Effector CD4-positive, alpha-beta T cell (primary cell): ENCODE results near the gene EML4.

Source experiments
- DNase-seq: peaks from one replicate; pipeline ENCODE4 v3.0.0-alpha.2; 2020

Gene EML4

DNA sequence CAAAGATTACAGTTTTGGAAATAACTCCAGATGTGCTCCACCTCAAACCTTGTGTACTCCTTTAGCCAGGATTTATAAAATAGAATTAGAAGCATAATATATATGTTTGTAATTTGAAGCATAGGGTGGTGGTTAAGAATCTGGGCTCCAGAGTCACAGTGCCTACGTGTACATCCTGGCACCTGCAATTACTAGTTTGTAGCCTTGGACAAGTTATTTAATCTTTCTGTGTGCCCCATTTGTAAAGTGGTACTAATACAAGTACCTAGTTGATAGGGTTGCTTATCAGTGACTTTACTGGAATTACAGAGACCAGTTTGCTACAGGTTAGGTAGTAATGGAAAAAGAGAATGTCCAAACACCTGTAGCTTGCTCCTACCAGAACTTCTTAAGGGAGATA lies 28.6 kb downstream of the EML4 start:
- no peak for DNase-seq

DNA sequence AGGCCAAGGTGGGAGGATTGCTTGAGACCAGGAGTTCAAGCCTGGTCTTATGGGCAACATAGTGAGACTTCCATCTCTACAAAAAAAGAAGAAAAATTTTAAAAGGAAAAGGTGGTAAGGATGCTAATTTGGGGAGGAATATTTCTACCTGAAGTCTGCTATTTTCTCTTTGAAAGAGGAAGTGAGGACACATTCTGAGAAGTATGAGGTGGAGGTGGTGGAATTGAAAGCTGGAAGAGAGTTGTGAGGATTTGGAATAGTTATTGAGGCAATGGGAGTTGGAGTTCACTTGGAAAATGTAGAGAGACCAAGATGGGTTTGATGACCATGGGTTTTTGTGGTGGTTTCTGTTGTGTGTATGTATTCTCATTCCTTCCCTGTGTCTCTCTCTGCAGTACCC lies 29.3 kb downstream of the EML4 start:
- DNase-seq, result no peak

DNA sequence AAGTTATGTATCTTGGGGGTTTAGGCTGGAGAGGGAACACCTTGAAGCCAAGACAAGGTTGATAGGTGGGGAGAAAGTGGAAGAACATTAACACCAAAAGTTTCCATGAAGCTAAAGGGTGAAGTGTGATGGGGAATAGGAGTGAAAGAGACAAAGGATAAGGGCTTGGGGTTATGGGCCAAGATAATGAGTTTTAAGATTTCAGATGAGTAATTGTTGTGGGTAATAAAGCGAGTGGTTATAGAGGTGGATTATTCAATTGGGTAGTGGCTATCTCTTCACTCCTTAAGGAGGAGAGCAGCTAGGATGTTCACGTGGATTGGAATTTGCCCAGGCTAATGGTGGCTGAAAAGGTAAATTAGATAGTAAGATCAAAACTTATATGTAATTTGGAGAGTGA lies 29.8 kb downstream of the EML4 start:
- DNase-seq, result no peak

DNA sequence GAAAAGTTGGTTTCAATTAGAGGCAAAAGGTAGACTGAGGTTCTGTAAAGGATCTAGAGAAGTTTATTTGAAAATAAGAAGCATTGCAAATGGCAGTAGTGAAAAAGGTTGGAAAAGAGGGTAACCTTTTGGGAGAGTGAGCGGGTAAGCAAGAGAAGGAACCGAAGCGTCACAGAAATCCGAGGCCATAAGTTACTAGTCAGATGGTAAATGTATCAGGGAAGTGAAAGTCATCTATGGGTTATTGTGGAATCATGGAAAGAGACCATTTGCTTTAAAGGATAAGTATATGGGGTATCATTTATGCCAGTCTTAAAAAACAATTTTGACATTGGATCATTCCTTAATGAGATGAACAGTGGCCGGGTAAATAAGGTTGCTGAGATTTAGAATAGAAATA lies 30.5 kb downstream of the EML4 start:
- no peak for DNase-seq

DNA sequence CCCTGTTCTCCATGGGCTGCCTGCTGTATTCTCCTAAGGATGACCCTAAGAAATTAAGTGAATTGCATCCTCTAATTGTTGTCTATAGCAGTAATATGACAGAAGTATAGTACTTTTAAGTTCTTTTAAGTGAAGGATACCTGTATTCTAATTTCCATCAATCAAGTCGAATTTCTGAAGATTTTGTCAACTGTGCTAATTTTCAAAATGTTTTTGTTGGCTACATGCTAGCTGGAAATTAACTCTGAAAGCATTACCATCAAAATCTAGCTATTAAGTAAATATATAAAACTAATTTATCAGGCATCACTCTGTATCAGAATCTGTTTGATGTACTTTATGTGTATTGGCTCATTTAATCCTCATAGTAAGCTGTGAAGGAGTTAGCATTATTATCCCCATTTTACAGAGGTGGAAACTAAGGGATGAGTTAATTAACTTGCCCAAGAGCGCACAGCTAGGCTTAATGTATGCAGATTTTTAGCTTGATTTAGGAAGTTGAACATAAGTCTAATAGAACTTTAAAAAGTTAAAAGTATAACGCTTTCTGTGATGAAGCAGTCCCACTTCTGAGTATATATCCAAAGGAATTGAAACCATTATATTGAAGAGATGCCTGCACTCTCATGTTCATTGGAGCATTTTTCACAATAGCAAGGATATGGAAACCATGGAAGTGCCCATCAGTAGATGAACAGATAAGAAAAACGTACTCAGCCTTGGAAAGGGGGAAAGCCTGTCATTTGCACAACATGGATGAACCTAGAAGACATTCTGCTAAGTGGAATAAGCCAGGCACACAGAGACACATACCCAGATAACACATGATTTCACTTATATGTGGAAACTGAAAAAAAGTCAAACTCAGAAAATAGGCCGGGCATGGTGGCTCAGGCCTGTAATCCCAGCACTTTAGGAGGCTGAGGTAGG lies 32.0 kb downstream of the EML4 start:
- DNase-seq, result no peak

DNA sequence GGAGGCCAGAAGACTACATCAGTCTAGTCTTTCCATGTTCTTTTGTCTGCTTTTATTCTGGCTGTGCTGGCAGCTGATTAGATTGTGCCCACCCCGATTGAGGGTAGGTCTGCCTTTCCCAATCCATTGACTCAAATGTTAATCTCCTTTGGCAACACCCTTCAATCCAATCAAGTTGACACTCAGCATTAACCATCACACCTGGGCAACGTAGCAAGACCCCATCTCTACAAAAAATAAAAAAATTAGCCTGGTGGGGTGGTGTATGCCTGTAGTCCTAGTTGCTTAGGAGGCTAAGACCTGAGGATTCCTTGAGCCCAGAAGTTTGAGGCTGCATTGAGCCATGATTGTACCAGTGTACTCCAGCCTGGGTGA lies 33.5 kb downstream of the EML4 start:
- DNase-seq, result no peak

DNA sequence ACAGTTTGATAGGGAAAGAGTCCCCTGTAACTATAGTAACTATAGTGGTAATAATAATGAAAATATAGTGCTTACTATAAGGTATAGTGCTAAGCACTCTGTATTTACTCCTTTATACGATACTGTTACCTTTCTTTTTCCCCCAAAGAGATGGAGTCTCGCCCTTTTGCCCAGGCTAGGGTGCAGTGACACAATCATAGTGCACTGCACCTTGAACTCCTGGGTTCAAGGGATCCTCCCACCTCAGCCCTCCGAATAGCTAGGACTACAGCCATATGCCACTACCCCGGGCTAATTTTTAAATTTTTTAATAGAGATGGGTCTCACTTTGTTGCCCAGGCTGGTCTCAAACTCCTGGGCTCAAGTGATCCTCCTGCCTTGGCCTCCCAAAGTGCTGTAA lies 34.6 kb downstream of the EML4 start:
- no peak for DNase-seq

DNA sequence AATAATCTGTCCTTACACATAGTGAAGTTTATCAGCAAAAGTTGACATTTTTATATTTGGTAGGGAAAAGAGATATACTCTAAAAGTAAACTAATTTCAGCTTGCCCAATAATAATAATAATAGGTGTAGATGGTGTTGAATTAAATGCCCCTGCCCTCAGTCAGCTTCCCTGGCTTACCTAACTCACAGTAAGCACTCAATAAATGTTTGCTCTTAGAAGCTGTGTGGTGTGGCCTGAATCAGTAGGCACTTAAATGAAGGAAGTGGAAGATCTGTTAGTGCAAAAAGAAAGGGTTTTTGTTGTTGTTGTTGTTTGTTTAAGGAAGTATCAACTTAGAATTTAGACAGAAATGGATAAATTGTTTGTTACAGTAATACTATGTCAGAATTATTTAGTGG lies 36.2 kb downstream of the EML4 start:
- DNase-seq, result no peak

DNA sequence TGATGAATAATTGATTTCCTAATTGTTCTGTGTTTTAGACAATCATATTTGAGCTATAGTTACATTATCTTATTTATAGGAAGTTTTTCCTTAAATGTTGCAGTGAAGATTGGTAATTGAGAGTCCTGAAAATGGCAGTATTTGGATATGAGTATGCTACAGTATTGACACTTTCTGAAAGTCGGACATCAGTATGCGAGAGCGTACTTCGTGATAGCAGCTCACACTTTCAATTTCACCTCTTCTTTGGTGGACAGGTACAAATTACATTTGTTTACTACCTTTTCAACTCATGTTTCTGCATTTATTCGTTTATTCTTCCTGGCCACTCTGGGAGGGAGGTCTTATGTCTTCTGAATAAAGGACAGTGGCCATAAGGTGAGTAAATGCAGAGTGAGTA lies 38.7 kb downstream of the EML4 start:
- no peak for DNase-seq

DNA sequence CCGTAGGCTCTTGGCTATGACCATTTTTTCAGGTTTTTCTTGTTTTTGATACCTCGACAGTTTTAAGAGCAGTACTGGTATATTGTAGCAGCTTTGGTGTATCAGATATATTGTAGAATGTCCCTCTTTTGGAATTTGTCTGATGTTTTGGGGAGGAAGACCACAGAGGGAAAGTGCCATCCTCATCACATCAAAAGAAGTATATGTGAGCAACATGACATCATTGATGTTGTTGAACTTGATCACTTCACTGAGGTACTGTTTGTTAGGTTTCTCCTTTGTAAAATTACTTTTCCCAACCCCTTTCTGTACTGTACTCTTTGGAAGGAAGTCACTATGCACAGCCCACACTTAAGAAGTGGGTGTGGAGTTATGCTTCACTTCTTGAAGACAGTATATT lies 41.0 kb downstream of the EML4 start:
- no peak for DNase-seq

DNA sequence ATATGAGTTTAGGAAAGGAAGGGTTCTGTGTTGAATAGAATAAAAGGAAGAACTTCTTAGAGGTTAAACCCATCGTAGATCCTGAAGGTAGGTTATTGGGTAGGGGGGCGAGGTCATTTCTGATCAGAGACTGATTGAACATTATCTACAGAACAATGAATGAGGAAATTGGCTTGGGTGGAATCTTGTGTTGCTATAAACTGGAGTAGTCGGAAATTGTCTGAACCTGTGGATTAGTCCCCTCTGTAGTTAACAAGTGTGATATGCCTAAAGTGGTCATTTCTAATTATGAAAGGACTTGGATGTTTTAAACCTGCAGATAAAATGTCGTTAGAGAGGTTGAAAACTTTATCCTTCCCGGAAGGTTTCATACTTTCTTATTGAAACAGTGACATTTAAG lies 42.1 kb downstream of the EML4 start:
- DNase-seq, result no peak

DNA sequence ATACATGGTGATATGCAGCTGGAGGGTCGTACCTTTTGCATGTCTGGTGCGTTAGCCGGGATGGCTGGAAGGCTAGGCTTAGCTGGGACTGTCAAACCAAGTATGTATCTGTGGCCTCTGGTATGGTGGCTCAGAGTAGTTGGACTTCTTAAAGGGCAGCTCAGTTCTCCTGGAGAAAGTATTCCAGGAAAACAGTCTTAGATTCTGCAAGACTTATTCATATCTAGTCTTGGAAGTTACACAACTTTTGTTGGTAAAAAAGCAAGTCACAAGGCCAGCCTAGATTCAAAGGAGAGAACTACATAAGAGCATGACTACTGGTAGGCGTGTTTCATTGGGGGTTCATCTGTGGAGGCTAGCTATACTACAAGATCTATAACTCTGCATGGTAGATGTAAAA lies 45.5 kb downstream of the EML4 start:
- no peak for DNase-seq

DNA sequence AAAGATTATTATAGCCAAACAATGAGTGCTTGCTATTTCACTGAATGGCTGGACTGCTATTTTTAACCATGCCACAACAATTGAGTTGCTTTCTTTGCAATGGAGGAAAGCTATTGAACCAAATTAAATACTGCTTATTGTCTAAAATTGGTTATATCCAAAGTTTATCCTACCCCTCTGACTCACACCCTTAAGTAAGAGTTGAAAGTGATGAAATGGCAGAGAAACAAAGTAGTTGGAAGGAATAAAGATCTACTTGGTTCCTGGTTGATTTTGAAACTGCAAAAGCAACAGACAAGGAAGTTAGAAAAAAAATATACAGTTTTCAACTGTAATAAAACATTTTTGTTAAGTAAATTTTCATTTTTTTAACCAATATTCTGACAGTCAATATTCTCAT lies 47.5 kb downstream of the EML4 start:
- no peak for DNase-seq

DNA sequence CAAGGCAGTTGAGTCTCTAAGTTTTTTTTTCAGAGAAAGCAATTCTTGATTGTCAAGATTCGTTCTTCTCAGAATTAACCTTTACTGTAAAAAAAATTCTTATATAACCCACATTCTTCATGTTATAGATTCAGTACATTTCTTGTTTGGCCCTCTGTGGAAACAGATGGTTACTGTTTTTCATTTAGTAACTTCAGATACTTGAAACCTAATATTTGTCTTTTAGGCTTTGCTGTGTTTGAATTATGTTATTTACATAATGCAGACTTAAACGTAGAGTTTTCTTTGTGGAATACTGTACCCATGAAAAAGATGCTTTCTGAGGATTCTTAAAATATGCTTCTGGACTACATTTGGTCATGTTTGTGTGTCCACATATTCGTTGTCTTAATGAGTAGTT lies 48.2 kb downstream of the EML4 start:
- DNase-seq, result no peak

DNA sequence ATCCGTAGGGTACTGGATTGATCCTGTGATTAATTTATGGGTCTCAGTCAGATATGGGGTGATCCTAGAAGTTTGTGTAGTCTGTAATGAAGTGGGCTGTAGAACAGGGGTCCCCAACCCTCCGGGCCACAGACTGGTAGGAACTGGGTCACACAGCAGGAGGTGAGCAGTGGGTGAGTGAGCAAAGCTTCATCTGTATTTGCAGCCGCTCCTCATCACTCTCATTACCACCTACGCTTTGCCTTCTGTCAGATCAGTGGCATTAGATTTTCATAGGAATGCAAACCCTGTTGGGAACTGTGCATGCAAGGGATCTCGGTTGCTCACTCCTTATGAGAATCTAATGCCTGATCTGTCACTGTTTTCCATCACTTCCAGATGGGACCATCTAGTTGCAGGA lies 48.8 kb downstream of the EML4 start:
- no peak for DNase-seq

DNA sequence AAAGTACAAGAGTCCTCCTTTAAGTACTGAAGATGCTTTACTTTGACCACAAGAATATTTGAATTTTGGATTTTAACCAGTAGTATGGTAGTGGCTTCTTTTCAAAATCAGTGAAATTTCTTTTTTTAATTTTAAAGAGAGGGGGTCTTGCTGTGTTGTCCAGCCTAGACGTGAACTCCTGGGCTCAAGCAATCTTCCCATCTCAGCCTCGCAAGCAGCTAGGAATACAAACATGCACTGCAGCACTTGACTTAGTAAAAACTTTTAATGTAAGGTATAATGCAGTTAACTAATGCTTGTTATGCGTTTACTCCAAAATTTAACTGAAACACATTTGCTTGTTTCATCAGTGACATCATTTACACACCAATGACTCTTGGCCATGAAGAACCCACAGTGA lies 49.6 kb downstream of the EML4 start:
- no peak for DNase-seq

DNA sequence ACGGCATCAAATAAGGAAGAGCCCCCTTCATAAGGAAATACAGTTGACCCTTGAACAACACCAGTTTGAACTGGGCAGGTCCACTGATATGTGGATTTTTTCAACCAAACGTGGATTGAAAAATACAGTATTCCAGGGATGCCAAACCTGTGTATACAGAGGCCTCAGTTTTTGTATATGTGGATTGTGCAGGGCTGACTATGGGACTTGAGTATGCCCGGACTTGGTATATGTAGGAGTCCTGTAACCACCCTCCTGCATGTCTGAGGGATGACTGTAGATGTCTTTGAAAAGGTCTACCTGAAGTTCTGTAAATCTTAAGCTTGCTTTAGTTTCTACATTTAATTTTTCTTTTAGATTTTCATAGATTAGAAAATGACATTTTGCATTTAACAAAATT lies 50.0 kb downstream of the EML4 start:
- DNase-seq, result no peak

DNA sequence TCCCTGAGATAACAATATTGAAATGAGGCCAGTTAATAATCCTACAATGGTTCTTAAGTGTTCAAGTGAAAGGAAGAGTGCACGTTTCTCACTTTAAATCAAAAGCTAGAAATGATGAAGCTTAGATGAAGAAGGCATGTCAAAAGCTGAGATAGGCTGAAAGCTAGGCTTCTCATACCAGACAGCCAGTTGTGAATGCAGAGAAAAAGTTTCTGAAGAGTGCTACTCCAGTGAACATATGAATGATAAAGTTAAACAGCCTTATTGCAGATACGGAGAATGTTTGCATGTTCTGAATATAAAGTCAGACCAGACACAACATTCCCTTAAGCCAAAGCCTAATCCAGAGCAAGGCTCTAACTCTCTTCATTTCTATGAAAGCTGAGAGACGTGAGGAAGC lies 51.4 kb downstream of the EML4 start:
- DNase-seq, result no peak

DNA sequence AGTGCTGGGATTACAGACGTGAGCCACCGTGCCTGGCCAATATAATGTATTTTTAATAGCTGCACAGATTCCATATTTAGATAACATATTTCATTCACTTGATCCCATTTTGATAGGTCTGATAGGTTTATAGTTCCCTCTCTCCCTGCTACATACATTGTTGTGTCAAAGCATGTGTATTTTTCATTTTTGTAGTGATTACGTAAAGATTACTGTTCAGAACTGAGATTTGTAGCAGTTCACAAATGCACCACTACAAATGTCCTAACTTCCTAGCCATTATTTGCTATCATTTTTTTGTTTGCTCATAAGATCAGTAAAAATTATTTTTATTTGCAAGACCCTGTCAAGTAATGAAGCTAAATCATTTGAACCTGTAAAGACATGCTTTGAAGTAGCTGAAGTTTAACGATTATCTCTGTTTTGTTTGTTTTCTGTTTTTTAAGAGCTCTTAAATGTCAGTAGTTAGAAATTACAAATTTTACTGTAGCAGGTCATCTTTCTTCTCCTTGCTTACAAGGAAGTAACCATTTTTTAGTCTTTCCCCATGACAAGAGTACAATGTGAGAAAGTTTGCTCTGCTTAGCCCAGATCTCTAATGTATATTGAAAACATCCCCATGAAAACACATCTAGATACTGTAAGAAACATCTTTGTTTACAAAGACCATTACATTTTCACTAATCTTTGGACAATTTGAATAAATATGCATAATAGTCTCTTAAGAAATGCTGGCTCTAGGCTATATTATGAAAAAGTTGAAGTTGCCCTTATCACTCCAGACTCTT lies 54.1 kb downstream of the EML4 start:
- DNase-seq, result no peak

DNA sequence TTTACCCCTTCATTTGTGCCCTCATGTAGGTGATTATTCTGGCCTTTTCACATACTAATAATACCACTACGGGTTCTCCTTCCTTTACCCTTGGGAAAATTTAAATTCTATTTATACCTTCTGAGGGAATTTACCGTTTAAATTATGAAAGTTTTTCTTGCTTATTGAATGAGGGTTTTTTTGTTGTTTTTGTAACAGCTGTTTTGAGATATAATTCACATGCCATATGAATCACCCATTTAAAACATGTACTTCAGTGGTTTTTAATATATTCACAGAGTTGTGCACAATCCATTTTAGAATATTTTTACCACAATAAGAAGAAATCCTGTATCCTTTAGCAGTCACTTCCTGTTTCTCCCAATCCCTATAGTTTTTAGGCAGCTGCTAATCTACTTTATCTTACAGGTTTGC lies 54.7 kb downstream of the EML4 start:
- no peak for DNase-seq

DNA sequence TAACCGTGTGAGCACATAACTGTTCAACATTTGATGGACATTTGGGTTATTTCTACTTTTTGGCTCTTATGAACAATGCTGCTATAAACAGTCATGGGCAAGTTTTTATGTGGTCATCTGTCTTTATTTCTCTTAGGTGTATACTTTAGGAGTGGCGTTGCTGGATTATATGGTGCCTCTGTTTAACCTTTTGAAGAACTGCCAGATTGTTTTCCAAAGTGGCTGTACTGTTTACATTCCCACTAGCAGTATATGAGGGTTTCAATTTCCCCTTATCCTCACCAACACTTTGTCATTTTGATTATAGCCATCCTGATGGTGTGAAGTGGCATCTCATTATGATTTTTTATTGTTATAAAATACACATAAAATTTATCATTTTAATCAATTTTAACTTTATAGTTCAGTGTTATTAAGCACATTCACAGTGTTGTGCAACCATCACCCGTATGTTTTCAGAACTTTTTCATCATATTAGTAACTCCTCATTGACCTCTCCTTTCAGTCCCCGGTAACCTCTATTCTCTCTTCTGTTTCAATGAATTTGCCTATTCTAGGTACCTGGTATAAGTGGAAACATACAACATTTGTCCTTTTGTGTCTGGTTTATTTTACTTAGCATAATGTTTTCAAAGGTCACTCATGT lies 55.4 kb downstream of the EML4 start:
- DNase-seq, result no peak

DNA sequence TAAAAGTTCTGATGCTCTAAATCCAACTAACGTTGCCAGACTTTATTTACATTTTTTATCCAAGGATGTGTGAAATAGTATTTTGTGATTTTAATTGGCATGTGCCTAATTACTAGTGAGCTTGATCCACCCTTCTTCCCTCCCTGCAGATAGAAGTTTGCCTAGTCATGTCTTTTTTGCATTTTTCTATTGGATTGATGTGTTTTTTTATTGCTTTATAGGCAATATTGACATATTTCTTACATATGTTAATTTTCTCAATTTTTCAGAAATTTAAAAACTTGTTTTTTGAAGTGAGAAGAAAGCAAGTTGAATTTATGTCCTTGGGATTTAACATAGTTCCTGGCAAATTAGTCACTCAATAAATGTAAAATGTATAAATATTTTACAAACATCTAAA lies 56.4 kb downstream of the EML4 start:
- DNase-seq, result no peak

DNA sequence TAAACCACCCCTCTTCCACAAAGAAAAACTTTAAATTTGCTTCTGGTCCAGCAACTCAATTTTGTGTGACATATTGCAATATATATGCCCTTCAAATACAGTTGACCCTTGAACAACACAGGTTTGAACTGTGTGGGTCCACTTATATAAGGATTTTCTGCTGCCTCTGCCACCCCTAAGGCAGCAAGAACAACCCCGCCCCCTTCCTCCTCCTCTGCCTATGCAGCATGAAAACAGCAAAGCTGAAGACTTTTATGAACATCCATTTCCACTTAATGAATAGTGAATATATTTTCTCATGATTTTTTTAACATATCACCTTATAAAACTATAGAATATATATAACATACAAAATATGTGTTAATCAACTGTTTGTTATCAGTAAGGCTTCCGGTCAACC lies 58.3 kb downstream of the EML4 start:
- no peak for DNase-seq

DNA sequence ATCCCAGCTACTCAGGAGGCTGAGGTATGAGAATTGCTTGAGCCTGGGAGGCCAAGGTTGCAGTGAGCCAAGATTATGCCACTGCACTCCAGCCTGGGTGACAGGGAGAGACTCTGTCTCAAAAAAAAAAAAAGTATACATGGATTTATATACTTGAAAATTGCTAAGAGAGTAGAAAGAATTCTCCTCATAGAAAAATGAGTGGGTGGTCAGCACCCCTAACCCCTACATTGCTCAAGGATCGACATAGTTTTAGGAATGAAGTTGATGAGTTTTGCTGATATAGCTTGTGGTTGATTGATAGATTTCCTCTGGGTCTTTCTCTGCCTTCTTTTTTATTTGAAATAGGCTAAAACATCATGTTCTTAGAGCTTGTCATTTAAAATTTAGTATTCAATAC lies 58.9 kb downstream of the EML4 start:
- no peak for DNase-seq
